A673 (cell line): ENCODE measurements around the gene OBSCN. TPM values are rescaled to one million over a fixed set of nuclear protein-coding genes. Genes with fewer than 3 reads are reported as not detected.

Experiments
- BruUV-seq: library from RNA; stranded (reverse); fragments of 400-500 nt; replicated peaks from 2 replicates; lab custom pipeline; 2021; lab: Mats Ljungman, UMichigan
- CTCF ChIA-PET: fragments of 300-600 bp; sonication (Branson Sonifier 250); formaldehyde crosslinking; loops from one replicate; lab custom pipeline; 2022; ENCODE audit warnings: antibody characterized with exemption; lab: Charles Lee
- POLR2A ChIA-PET: fragments of 300-600 bp; sonication (Branson Sonifier 250); formaldehyde crosslinking; loops from one replicate; lab custom pipeline; 2022; ENCODE audit warnings: antibody characterized with exemption; ENCODE audit not compliant: low non-redundant PET; lab: Charles Lee
- DNase-seq: peaks from one replicate; pipeline ENCODE4 v3.0.0-alpha.2; 2015; ENCODE audit warnings: low spot score
- H3K27ac ChIP-seq: fragments of 200-600 bp; sonication (generic); 2 replicates; pipeline ENCODE4 v1.5.1; 2016; ENCODE audit warnings: mixed run types, low read depth, mild to moderate bottlenecking, mixed read lengths, antibody characterized with exemption, low read length; ENCODE audit not compliant: poor library complexity, severe bottlenecking
- H3K27me3 ChIP-seq: fragments of 200-600 bp; sonication (generic); replicated peaks from 2 replicates; pipeline ENCODE4 v1.6.1; 2017; ENCODE audit warnings: mixed run types, low read depth, mild to moderate bottlenecking, mixed read lengths, antibody characterized with exemption, low read length; ENCODE audit not compliant: insufficient read depth, poor library complexity
- H3K36me3 ChIP-seq: fragments of 200-600 bp; sonication (generic); 2 replicates; pipeline ENCODE4 v1.6.1; 2016; ENCODE audit warnings: mixed run types, mild to moderate bottlenecking, mixed read lengths, antibody characterized with exemption, low read length; ENCODE audit not compliant: insufficient read depth, poor library complexity, severe bottlenecking
- H3K4me1 ChIP-seq: fragments of 200-600 bp; sonication (generic); 2 replicates; pipeline ENCODE4 v1.6.1; 2017; ENCODE audit warnings: mixed run types, mild to moderate bottlenecking, mixed read lengths, antibody characterized with exemption, low read length; ENCODE audit not compliant: insufficient read depth, poor library complexity, severe bottlenecking
- H3K4me3 ChIP-seq: fragments of 200-600 bp; sonication (generic); 2 replicates; pipeline ENCODE4 v1.5.1; 2016; ENCODE audit warnings: low read depth, mixed run types, mild to moderate bottlenecking, mixed read lengths, low read length; ENCODE audit not compliant: poor library complexity, severe bottlenecking
- H3K9me3 ChIP-seq: fragments of 200-600 bp; sonication (generic); 2 replicates; pipeline ENCODE4 v1.6.1; 2016; ENCODE audit warnings: mixed run types, low read depth, mild to moderate bottlenecking, mixed read lengths, antibody characterized with exemption, low read length; ENCODE audit not compliant: poor library complexity, severe bottlenecking
- EZH2 ChIP-seq: fragments of 200-600 bp; sonication (generic); IDR thresholded peaks from 2 replicates; pipeline ENCODE4 v1.6.1; 2017; ENCODE audit warnings: borderline replicate concordance, low read depth, mild to moderate bottlenecking, mixed read lengths, antibody characterized with exemption, low read length; ENCODE audit not compliant: poor library complexity, severe bottlenecking
- intact Hi-C: fragments of 100-400 bp; cut with micrococcal nuclease; formaldehyde crosslinking; loops from one replicate; pipeline ENCODE4 v1.10.0; 2022; ENCODE audit not compliant: unreplicated experiment
- total RNA-seq: library from RNA; stranded (reverse); gene quantifications from 2 replicates; pipeline ENCODE4 v1.2.3, GENCODE V29; 2021
- TF ChIP-seq, protein P1 (sequence below): fragments of 300-800, 200-600 bp; sonication (generic); conservative IDR thresholded peaks from 2 replicates; pipeline ENCODE4 v1.5.1; 2017; ENCODE audit warnings: low read depth, mild to moderate bottlenecking, antibody characterized with exemption, low read length, moderate library complexity, mixed read lengths

The OBSCN gene
- total RNA-seq, 1 experiment from 2014 or later: 37.7 TPM

DNA sequence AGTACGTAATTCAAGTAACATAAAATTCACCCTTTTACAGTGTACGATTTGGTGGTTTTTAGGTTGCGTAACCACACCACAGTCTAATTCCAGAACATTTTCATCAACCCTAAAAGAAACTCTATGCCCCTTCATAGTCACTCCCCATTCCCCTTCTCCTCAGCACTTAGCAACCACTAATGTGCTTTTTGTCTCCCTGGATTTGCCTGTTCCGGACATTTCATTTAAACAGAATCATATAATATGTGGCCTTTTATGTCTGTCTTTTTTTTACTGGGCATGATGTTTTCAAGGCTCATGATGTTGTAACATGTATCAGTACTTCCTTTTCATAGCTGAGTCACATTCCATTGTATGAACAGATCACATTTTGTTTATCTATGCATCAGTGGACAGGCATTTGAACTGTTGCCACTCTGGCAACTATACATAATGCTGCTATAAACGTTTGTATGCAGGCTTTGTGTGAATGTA lies 20.8 kb downstream of the OBSCN start:
- Histone ChIP-seq H3K27ac (no peak overlapping the region), H3K4me1 (no peaks in the 10 kb centered on the region), H3K36me3 (peaks cover 37% of the 10 kb centered on the region), H3K4me3 (no peak overlapping the region), H3K27me3 (no peaks in the 10 kb centered on the region), H3K9me3 (peaks cover 8% of the 10 kb centered on the region)
- POLR2A ChIA-PET: no interaction called here
- no peak for DNase-seq
- CTCF ChIA-PET: no interaction called here
- BruUV-seq: no TSS peak
- intact Hi-C loops: no loop called here
- no peak for TF ChIP-seq EZH2
- TF ChIP-seq, protein P1, sequence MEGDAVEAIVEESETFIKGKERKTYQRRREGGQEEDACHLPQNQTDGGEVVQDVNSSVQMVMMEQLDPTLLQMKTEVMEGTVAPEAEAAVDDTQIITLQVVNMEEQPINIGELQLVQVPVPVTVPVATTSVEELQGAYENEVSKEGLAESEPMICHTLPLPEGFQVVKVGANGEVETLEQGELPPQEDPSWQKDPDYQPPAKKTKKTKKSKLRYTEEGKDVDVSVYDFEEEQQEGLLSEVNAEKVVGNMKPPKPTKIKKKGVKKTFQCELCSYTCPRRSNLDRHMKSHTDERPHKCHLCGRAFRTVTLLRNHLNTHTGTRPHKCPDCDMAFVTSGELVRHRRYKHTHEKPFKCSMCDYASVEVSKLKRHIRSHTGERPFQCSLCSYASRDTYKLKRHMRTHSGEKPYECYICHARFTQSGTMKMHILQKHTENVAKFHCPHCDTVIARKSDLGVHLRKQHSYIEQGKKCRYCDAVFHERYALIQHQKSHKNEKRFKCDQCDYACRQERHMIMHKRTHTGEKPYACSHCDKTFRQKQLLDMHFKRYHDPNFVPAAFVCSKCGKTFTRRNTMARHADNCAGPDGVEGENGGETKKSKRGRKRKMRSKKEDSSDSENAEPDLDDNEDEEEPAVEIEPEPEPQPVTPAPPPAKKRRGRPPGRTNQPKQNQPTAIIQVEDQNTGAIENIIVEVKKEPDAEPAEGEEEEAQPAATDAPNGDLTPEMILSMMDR: no peak

DNA sequence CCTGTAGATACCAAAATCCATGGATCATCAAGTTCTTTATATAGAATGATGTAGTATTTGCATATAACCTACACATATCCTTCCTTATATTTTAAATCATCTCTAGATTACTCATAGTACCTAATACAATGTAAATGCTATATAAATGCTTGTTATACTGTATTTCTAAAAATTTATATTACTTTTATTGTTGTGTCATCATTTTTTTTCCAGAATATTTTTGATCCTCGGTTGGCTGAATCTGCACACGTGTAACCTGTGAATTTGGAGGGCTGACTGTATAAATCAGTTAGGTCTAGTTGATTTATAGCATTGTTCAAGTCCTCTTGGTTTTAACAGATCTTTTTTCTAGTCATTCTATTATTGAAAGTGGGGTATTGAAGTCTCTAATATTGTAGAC lies 23.3 kb downstream of the OBSCN start:
- ChIA-PET POLR2A (no interaction called here), CTCF (no interaction called here)
- no TSS peak for BruUV-seq

GRCh38 chr1:228233136-228233535 lies 25.3 kb downstream of the OBSCN start:
- TF ChIP-seq, protein P1: no peak
- no peak for TF ChIP-seq EZH2
- POLR2A ChIA-PET: no interaction called here
- no TSS peak for BruUV-seq
- no peaks in the 10 kb centered on the region for H3K9me3 ChIP-seq
- CTCF ChIA-PET: no interaction called here
- no peaks in the 10 kb centered on the region for H3K27me3 ChIP-seq
- H3K27ac ChIP-seq: no peak overlapping the region
- H3K4me1 ChIP-seq: no peaks in the 10 kb centered on the region
- intact Hi-C loops: no loop called here
- no peak overlapping the region for H3K4me3 ChIP-seq
- no peak for DNase-seq
- H3K36me3 ChIP-seq: peaks cover 19% of the 10 kb centered on the region

More for the DNA sequence above, 23.3 kb downstream of the OBSCN start:
- intact Hi-C loops: no loop called here
- no peak for DNase-seq
- H3K27me3 ChIP-seq: no peaks in the 10 kb centered on the region
- no peak overlapping the region for H3K27ac ChIP-seq
- H3K36me3 ChIP-seq: peaks cover 16% of the 10 kb centered on the region
- H3K4me3 ChIP-seq: no peak overlapping the region
- no peak for TF ChIP-seq EZH2
- TF ChIP-seq, protein P1: no peak
- H3K9me3 ChIP-seq: no peaks in the 10 kb centered on the region
- no peaks in the 10 kb centered on the region for H3K4me1 ChIP-seq
